HG03139 (cell line): ENCODE data around the gene IMPDH1.
"Not testable (repeated sequence)": the region's sequence is repeated elsewhere in the genome, so short reads cannot be mapped to it uniquely, and the experiment has no call there.

Experiments
- ATAC-seq: cut with Tn5 transposase; IDR thresholded peaks from one replicate; pipeline ENCODE4 v1.9.1; 2021; ENCODE audit not compliant: unreplicated experiment

IMPDH1 gene

DNA sequence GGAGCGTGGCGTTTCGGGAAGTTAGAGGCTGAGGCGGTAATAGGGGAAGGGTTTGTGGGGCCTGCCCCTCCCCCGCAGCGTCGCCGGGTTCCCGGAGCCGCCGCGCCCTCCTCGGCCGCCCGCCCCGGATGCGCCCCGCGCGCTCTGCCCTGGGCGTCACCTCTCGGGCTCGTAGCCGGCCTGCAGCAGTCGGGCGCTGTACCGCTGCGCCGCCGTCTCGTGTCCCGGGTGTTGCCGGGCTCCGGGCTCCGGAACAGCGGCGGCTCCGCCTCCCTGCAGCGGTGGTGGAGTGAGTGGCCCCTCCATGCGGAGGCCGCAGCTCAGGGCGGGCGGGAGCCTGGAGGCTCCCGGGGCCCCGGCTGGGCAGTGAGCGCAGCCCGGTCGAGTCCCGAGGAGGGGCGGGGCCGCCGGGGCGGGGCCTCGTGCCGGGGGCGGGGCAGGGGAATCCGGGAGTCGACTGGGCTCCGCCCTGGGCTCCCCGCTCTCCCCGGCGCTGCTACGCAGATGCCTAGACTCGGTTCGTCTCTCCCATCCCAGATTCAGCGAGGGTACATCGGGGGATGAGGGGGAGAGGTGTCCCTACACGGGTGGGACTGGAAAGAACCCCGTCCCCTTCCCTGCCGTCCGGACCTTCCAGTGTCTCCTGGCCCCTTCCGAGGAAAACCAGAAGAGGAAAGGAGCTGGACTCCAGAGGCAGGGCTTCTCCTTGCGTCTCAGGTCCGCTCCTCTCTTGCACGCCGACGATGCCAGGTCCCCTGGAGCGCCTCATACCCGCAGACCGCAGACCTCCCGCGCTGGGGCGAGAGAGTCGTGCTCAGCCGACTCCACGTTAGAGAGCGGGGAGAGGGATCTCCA, at the start of gene IMPDH1:
IMPDH1 (minus strand) TSS at position 387 of the 855 bp plus-strand sequence; CDS start at position 306, 81 bp downstream.
- ATAC-seq, result peak; percentile 71

DNA sequence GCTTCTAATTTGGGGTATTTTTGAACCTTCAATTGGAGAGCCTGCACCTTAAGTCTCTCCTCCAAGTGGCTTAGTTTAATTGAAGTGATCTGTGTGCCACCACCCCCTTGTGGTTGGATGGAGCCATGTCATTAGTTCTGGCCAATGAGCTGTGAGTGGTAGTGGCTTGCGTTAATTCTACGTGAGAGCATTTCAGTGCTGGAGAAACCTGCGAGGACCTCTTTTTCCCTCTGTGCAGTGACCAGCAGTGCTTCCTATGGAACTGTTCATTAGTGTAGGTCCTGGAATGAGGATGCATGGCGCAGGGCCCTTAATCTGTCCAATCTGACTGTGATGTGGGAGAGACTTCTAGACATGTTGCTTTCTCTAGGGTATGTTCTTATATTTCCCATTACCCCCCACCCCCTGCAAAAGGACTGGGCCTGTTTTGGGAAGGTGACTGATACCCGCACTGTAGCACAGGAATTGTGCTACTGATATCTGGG, 49.7 kb upstream of the IMPDH1 start:
- peak; percentile 39 for ATAC-seq

DNA sequence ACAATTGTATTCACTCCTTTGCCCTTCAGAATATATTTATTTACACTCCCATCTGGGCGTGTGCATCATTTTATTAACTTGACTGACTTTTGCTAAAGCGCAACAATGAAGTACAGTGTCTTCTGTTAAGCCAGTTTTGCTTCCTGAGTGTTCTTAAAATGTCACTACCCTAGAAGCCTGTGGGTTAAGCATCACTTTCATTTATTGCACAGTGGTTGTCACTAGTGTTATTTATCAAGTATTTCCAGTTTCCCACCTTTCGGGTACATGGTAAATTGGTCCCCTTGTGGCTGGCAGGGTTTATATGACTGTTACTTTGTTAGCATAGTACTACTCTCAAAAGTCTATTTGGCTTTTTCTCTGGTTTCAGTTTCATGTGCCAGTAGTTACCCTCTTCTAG, 49.2 kb upstream of the IMPDH1 start:
- peak; percentile 12 for ATAC-seq

DNA sequence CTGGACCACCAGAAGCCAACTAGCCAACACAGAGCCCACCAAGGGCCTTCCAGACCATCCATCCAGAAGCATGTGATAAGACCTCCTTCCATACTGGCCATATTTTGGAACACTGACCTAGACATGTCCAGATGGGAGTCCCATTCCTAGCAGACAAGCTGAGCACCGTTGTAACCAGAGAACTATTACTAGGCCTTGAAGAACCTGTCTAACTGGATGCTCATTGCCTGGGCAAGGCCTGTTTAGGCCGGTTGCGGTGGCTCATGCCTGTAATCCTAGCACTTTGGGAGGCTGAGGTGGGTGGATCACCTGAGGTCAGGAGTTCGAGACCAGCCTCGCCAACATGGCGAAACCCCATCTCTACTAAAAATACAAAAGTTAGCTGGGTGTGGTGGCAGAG, 47.6 kb upstream of the IMPDH1 start:
- not testable (repeated sequence) for ATAC-seq

DNA sequence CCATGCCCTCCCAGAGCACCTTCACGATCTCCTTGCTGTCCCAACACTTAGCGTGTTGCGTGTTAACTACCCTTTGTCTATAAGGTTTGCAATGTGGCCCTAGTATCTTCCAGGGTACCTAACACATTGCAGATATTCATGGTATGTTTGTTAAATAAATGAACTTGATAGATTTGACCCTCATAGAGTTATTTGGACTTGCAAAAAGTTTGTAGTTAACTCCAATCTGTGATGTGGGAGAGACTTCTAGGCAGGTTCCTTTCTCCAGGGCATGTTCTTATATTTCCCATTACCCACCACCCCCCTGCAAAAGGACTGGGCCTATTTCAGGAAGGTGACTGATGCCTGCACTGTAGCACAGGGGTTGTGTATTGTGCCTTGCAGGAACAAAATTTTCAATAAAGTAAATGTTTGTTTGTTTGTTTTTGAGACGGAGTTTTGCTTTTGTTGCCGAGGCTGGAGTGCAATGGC, 46.5 kb upstream of the IMPDH1 start:
- ATAC-seq, result peak; percentile 5

DNA sequence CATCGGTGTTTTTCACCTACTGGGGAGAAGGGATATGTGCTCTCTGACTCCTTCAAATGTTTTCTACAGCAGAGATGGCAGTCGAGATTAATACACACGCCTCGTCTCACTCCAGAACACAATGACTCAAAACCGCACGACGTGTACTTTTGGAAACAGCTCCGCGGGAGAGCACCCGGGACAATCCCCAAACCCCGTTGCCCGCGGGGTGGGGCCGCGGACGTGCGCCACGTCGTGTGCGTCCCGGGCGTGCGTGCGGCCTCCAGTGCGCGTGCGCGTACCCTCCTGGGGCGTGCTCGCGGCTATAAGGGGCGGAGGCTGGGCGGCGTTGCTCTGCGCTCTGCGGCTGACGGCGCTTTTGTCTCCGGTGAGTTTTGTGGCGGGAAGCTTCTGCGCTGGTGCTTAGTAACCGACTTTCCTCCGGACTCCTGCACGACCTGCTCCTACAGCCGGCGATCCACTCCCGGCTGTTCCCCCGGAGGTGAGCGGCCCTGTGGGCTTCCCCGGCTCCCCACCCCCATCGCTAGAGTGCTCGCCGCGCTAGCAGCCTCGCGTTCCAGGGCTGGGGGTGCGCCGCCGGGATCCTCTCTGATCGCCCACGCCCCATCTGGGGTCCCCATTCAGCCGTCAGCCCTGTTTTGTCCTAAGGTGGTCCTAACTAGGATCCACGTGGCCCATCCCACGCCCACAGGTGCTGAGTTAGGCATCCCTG, 45.9 kb upstream of the IMPDH1 start, which contains the start of gene HILPDA:
HILPDA (plus strand) TSS at position 336 of the 712 bp plus-strand sequence. CDS start 1,391 bp downstream, outside the sequence.
- ATAC-seq, result peak; percentile 83

DNA sequence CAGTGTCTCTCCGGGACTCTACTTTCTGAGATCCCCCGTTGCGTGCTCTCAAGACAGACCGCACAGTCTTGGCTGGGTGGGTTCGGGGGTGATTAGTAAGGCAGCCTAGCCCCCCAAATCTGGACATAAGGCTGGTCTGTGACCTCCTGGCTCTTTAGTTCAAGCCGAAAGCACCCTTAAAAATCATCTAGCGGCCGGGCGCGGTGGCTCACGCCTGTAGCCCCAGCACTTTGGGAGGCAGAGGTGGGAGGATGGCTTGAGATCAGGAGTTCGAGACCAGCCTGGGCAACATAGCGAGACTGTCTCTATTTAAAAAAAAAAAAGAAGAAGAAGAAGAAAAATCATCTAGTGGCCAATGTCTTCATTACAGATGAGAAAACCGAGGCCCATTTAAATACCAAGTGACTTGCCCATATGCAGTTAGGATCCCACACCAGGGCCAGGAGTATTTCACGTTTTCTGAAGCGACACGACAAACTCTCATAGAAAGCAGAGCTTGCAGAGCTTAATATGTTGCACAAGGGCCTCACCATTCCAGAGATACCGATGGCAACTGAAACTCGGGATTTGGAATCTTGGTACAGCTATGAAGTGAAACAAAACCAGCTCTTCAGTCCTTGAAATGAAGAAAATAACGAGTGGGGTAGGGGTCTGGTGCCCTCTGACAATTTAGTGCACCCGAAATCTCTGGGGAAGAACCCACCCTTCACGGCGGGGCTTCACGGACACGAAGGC, 45.2 kb upstream of the IMPDH1 start:
- no peak for ATAC-seq

DNA sequence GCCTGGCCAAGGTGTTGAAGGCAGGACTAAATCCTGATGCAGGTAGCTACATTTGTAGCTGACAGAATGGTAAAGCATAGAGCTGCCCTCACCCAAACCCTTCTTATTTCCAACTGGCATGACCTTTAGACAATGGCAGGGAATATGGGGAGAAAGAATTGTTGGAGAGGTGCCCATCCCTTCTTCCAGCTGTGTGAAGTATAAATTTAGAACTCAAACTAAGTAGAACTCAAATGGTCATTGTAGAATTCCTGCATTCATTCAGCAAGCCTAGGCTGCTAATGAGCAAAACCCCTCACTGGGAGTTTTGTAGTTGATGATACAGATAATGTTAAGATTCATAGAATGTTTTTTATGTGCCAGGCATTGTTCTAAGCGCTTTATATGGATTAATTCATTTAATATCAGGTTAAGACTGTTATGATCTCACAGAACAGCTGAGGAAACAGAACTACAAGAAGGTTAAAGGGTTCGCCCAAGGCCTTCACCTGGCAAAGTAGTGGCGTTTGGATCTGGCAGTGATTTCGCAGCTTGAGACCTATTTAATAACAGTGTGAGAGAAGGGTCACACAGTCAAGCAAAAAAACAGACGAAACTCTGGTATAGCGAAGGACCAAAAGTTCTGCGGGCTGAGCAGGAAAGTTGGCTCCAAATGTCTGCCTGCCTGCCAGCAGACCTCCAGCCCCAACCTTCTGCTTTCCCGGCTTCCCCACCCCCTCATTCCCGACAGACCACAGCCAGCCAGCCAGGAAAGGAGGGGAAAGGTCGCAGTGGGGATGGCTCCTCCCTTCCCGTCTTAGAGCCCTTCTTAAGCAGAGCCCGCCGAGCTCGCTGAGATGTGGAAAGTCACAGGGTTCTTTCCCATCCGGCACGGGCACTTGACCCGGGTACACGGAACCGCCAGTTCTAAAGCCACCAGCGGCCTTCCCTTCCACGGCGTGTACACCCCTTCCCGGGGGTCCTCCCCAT, 44.3 kb upstream of the IMPDH1 start:
- no peak for ATAC-seq

DNA sequence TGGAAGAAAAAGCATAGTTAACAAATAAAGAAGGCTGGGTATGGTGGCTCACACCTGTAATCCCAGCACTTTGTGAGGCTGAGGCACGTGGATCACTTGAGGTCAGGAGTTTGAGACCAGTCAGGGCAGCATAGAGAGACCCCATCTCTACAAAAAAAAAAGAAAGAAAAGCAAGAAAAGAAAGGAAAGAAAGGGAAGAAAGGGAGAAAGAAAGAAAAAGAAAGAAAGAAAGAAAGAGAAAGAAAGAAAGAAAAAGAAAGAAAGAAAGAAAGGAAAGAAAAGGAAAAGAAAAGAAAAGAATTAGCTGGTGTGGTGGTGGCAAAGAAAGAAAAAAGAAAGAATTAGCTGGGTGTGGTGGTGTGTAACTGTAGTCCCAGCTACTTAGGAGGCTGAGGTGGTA, 42.8 kb upstream of the IMPDH1 start:
- ATAC-seq, result no peak

DNA sequence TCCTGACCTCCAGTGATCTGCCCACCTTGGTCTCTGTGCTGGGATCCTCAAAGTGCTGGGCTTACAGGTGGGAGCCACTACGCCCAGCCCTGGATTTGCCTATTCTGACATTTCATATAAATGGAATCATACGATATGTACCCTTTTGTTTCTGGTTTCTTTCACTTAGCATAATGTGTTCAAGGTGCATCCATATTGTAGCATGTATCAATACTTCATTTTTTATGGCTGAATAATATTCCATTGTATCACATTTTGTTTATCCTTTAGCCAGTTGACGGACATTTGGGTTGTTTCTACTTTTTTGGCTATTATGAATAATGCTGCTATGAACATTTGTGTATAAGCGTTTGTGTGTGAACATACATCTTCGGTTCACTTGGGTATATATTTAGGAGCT, 41.1 kb upstream of the IMPDH1 start:
- ATAC-seq, result no peak

DNA sequence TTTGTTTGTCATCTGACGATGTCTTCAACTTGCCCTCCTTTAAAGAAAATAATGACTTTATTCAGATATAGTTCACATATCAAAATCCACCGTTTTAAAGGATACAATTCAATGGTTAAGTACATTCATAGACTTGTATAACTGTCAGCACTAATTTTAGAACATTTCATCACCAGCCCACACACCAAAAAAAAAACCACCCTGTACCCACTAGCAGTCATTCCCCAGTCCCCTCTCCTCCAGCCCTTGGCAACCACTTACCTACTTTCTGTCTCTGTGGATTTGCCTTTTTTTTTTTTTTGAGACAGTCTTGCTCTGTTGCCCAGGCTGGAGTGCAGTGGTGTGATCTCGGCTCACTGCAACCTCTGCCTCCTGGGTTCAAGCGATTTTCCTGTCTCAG, 40.6 kb upstream of the IMPDH1 start:
- no peak for ATAC-seq

DNA sequence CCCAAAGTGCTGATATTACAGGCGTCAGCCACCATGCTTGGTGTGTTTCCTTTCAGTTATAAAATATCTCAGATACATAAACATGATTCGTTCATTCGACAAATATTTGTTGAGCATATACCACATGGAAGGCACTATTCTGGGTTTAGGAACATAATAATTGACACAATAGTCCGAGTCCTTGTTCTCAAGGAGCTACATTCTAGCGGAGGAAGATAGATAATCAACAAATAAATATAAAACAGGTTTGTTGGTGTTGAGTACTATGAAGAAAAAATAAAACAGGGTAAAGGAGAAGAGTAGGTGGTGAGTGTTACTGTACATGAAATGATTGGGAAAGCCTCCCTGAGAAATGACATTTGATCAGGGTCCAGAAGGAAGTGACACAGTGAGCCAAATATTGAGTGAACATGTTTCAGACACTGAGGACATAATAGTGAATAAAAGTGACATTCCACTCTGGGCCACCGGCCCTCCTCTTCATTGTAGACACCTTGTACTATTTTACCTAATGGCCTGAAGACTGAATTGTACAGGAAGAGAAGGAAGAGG, 39.0 kb upstream of the IMPDH1 start:
- no peak for ATAC-seq

DNA sequence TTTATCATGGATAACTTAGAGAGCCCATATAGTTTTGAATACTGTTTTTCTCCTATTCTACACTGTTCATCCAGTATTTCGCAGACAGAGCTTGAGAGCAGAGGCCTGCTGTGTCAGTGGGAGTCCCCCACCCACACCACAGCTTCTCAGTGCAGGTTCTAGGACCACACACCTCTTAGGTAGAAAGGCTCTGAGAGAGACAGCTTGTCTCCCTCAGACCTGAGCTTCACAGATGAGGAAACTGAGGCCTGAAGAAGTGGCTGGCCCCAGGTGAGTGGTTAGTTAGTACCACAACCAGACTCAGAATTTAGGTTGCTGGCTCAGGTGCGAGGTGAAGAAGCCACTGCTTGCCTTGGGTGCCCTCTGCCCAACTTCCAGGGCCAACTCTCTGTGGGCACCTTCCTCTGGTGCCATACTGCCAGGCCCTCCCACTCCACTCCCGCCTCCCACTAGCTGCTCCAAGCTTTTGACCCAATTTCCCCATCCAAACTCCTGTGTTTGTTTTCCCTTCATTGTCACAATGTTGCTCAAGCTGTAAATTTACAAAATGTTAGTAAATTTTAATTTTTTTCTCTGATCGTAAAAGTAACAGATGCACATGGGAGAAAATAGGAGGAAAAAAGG, 38.3 kb upstream of the IMPDH1 start:
- no peak for ATAC-seq

DNA sequence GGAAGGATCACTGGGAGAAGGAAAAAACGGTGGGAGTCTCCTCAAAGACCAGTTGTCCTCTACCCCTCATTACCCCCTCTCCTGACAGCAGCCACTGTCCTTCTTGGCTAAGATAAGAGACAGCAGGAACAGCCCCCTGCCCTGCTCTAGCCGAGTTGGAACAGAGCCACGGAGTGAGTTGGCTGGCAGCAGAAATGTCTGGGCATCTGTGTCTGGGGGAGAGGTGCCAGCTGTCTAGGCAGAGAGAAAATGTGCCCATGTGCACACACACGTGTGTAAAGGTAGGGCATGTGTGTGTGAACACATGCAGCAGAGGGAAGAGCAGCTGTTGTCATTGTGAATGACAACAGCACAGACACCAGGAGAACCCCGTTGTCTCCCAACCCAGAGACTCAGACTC, 36.5 kb upstream of the IMPDH1 start:
- no peak for ATAC-seq

DNA sequence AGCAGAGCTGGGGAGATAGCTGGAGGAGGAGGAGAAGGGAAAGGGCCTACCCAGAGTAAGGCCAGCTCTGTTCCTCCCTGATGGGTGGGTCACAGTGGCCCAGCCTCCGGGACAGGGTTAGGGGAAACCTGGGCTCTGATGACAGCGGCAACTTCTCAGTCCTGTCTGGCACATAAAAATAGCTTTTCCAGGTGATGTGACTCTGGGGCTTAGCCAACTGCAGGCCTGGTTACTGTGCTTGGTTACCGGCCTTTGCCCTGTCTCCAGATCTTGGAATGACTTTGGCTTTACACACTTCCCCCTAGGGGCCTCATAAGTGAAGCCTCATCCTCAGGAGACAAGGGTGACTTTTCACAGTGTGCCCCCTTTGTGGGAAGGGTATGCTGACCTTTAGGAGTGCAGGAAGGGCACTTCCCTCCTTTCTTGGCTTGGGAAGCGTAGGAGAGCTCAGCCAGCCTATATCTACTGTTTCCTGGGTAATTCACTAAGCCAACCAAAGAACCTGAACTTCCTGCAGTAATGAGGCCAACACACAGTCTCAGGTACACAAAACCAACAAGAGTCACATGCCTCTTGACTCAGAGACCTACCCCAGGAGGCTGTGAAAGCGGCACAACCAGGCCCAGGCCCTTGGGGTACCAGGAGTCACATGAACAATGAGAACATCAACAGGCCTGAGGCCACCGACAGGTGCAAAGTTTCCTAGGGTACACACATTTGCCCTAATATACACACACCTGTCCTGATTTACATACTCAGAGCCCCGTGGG, 34.2 kb upstream of the IMPDH1 start:
- ATAC-seq, result no peak

DNA sequence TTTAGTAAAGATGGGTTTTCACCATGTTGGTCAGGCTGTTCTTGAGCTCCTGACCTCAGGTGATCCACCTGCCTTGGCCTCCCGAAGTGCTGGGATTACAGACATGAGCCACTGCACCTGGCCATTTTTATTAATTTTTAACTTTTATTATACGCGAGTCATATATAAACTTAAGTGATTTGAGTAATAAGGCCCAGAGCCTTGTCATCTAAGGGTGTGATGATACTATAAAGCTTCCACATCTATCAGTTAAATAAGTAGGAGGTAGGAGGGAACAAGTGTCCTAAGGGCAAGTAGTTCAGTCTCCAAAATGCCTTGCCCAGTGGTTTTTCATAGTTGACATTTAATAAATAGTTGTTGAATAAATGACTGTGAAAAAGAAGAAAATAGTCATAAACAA, 32.6 kb upstream of the IMPDH1 start:
- ATAC-seq, result no peak

DNA sequence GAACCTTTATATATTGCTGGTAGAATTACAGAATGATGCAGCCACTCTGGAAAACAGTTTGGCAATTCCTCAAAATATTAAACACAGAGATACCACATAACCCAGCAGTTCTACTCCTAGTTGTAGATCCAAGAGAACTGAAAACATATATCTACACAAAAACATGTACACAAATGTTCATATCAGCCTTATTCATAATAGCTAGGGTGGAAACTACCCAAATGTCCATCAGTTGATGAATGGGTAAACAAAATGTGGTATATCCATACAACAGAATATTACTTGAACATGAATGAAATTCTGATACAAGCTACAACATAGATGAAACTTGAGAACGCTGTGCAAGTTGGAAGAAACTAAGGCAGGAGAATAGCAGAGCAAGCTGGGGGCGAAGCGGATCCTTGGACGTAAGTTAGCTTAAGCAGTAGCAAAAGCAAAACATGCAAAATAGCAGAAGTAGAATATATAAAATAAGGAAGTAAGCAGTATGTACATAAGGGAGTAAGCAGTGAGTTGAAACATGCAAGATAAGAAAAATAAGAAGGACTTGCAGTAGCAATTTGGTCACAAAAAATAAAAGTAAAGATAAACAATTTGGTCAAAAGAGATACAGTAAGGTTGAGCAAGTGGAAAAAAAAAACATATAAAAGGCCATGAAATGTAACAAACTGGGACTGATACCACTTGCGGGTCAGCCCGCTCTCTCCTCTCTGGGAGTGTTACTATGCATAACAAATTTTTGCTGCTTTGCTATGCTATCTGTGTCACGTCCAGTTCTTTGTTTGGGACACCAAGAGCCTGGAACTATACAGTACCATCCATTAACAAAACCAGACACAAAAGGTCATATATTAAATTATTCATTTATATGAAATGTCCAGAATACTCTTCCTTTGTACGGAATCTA, 27.9 kb upstream of the IMPDH1 start:
- ATAC-seq, result peak; percentile 84

DNA sequence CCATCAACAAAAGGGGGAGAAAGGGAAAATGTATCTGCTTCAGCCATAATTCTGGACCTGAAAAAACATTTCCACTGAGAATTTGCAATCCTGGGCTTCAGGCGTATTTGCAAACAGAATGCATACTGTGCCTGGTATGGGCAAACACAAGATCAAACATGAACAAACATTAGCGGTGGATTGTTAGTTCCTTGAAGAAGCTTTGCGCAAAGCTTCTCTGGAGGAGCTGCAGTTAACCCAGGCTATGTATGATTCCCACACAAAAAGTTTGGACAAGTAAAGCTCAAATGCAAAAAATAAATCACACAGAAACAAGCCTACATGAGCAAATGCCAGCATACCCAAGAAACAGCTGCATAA, 25.5 kb upstream of the IMPDH1 start:
- ATAC-seq, result no peak
